HEK293 (cell line): Measurements from ENCODE around the gene BEST1.
A peak's percentile ranks its signal among the peaks of the same experiment; 100 is the strongest.

Experiments
- CTCF ChIA-PET: fragments of 350-600 bp; formaldehyde crosslinking; extraction: SDS; loops from one replicate; lab custom pipeline; 2021; ENCODE audit warnings: antibody characterized with exemption; lab: Yijun Ruan, JAX
- POLR2A ChIA-PET: fragments of 300-600 bp; formaldehyde crosslinking; extraction: SDS; loops from one replicate; lab custom pipeline; 2020; ENCODE audit warnings: antibody characterized with exemption, inconsistent platforms; lab: Yijun Ruan, JAX
- H3K27ac ChIP-seq: fragments of 200-500 bp; sonication (Bioruptor generic); 2 replicates; pipeline ENCODE4 v1.5.1; 2014; ENCODE audit warnings: low read depth, low read length, control low read depth, inconsistent platforms; ENCODE audit errors: extremely low read depth
- H3K36me3 ChIP-seq, 2 experiments: fragments of 200-500 bp in 1 of 2; sonication (Bioruptor generic) in 1 of 2; 1 replicate in 1 of 2; 2 replicates in 1 of 2; pipeline ENCODE4 v1.5.1; 2014 to 2017; ENCODE audit warnings: inconsistent platforms in 2 of 2, low read length in 2 of 2; ENCODE audit not compliant: control insufficient read depth in 2 of 2, insufficient read depth in 1 of 2
- H3K4me1 ChIP-seq: fragments of 200-500 bp; sonication (Bioruptor generic); 2 replicates; pipeline ENCODE4 v1.5.1; 2014; ENCODE audit warnings: mild to moderate bottlenecking, low read length, inconsistent platforms; ENCODE audit not compliant: control insufficient read depth, insufficient read depth
- H3K4me3 ChIP-seq: 2 replicates; pipeline ENCODE4 v1.5.1; 2011; ENCODE audit warnings: low read depth, mild to moderate bottlenecking, control low read depth, low read length, moderate library complexity
- H3K9me3 ChIP-seq: fragments of 200-500 bp; sonication (Bioruptor generic); 2 replicates; pipeline ENCODE4 v1.5.1; 2014; ENCODE audit warnings: low read depth, low read length, inconsistent platforms; ENCODE audit not compliant: control insufficient read depth, insufficient read depth
- BCL11B ChIP-seq: fragments of 450-650 bp; formaldehyde crosslinking; IDR thresholded peaks from 2 replicates; pipeline ENCODE4 v1.5.1; 2016; ENCODE audit warnings: low read depth, missing biosample characterization, missing genetic modification characterization
- EGR2 ChIP-seq: fragments of 450-650 bp; formaldehyde crosslinking; IDR thresholded peaks from 2 replicates; pipeline ENCODE4 v1.5.1; 2016; ENCODE audit warnings: low read depth, missing biosample characterization, missing genetic modification characterization
- GFI1B ChIP-seq: fragments of 450-650 bp; formaldehyde crosslinking; IDR thresholded peaks from 2 replicates; pipeline ENCODE4 v1.5.1; 2016; ENCODE audit warnings: missing biosample characterization, missing genetic modification characterization
- HOXA7 ChIP-seq: sonication (generic); formaldehyde crosslinking; IDR thresholded peaks from 2 replicates; pipeline ENCODE4 v1.8.1; 2022; ENCODE audit warnings: missing genetic modification reagents, borderline replicate concordance
- KLF1 ChIP-seq: fragments of 450-650 bp; formaldehyde crosslinking; IDR thresholded peaks from 2 replicates; pipeline ENCODE4 v1.5.1; 2016; ENCODE audit warnings: missing biosample characterization, missing genetic modification characterization
- PATZ1 ChIP-seq: fragments of 450-650 bp; formaldehyde crosslinking; IDR thresholded peaks from 2 replicates; pipeline ENCODE4 v1.5.1; 2016; ENCODE audit warnings: missing biosample characterization, missing genetic modification characterization
- PRDM4 ChIP-seq: fragments of 450-650 bp; formaldehyde crosslinking; IDR thresholded peaks from 2 replicates; pipeline ENCODE4 v1.5.1; 2017; ENCODE audit warnings: missing biosample characterization, missing genetic modification characterization
- REPIN1 ChIP-seq: fragments of 450-650 bp; formaldehyde crosslinking; IDR thresholded peaks from 2 replicates; pipeline ENCODE4 v1.5.1; 2017; ENCODE audit warnings: missing biosample characterization, missing genetic modification characterization, low read depth
- TRIM28 ChIP-seq: IDR thresholded peaks from 2 replicates; pipeline ENCODE4 v1.6.1; 2011; ENCODE audit warnings: low read length, control low read depth, borderline replicate concordance
- ZNF132 ChIP-seq: fragments of 450-650 bp; formaldehyde crosslinking; IDR thresholded peaks from 2 replicates; pipeline ENCODE4 v1.5.1; 2017; ENCODE audit warnings: missing biosample characterization, missing genetic modification characterization, borderline replicate concordance
- ZNF140 ChIP-seq: fragments of 450-650 bp; formaldehyde crosslinking; IDR thresholded peaks from 2 replicates; pipeline ENCODE4 v1.5.1; 2016; ENCODE audit warnings: missing biosample characterization, missing genetic modification characterization
- ZNF174 ChIP-seq: fragments of 450-650 bp; formaldehyde crosslinking; IDR thresholded peaks from 2 replicates; pipeline ENCODE4 v1.5.0; 2017; ENCODE audit warnings: missing biosample characterization, mild to moderate bottlenecking, missing genetic modification characterization
- ZNF221 ChIP-seq: fragments of 450-650 bp; formaldehyde crosslinking; IDR thresholded peaks from 2 replicates; pipeline ENCODE4 v1.5.1; 2017; ENCODE audit warnings: missing biosample characterization, missing genetic modification characterization, borderline replicate concordance
- ZNF324 ChIP-seq: fragments of 450-650 bp; formaldehyde crosslinking; IDR thresholded peaks from 2 replicates; pipeline ENCODE4 v1.5.1; 2016; ENCODE audit warnings: missing biosample characterization, missing genetic modification characterization
- ZNF341 ChIP-seq: fragments of 450-650 bp; formaldehyde crosslinking; IDR thresholded peaks from 2 replicates; pipeline ENCODE4; 2016; ENCODE audit warnings: low read depth, missing biosample characterization, missing genetic modification characterization
- ZNF350 ChIP-seq: fragments of 450-650 bp; formaldehyde crosslinking; IDR thresholded peaks from 2 replicates; pipeline ENCODE4 v1.5.0; 2017; ENCODE audit warnings: missing biosample characterization, mild to moderate bottlenecking, missing genetic modification characterization
- ZNF580 ChIP-seq: fragments of 450-650 bp; formaldehyde crosslinking; IDR thresholded peaks from 2 replicates; pipeline ENCODE4 v1.5.1; 2016; ENCODE audit warnings: missing biosample characterization, missing genetic modification characterization
- ZNF585B ChIP-seq: fragments of 450-650 bp; formaldehyde crosslinking; IDR thresholded peaks from 2 replicates; pipeline ENCODE4 v1.5.1; 2016; ENCODE audit warnings: missing biosample characterization, missing genetic modification characterization
- ZNF621 ChIP-seq: fragments of 450-650 bp; formaldehyde crosslinking; IDR thresholded peaks from 2 replicates; pipeline ENCODE4 v1.5.1; 2017; ENCODE audit warnings: missing biosample characterization, missing genetic modification characterization
- ZNF658 ChIP-seq: fragments of 450-650 bp; formaldehyde crosslinking; IDR thresholded peaks from 2 replicates; pipeline ENCODE4; 2016; ENCODE audit warnings: missing biosample characterization, missing genetic modification characterization
- ZNF776 ChIP-seq: fragments of 450-650 bp; formaldehyde crosslinking; IDR thresholded peaks from 2 replicates; pipeline ENCODE4 v1.5.0; 2017; ENCODE audit warnings: missing biosample characterization, missing genetic modification characterization, borderline replicate concordance
- ZNF777 ChIP-seq: fragments of 450-650 bp; formaldehyde crosslinking; IDR thresholded peaks from 2 replicates; pipeline ENCODE4 v1.5.1; 2017; ENCODE audit warnings: missing biosample characterization, missing genetic modification characterization, borderline replicate concordance
- ZNF791 ChIP-seq: fragments of 450-650 bp; formaldehyde crosslinking; IDR thresholded peaks from 2 replicates; pipeline ENCODE4 v1.5.1; 2016; ENCODE audit warnings: missing biosample characterization, missing genetic modification characterization
- ZSCAN30 ChIP-seq: fragments of 450-650 bp; IDR thresholded peaks from 2 replicates; pipeline ENCODE4 v1.5.1; 2018; ENCODE audit warnings: missing biosample characterization, mild to moderate bottlenecking, missing genetic modification characterization, moderate library complexity

Gene BEST1

GRCh38 chr11:61917334-61918109 is 32.6 kb upstream of the BEST1 start, which contains the start of gene RAB3IL1 (continued):
- TF ChIP-seq ZSCAN30 (tag by site-specific recombination) (no peak), PATZ1 (tag by site-specific recombination) (peak; percentile 70), ZNF324 (tag by site-specific recombination) (no peak), ZNF585B (tag by site-specific recombination) (no peak), ZNF791 (no peak), ZNF221 (tag by site-specific recombination) (no peak), ZNF777 (tag by site-specific recombination) (no peak)

DNA sequence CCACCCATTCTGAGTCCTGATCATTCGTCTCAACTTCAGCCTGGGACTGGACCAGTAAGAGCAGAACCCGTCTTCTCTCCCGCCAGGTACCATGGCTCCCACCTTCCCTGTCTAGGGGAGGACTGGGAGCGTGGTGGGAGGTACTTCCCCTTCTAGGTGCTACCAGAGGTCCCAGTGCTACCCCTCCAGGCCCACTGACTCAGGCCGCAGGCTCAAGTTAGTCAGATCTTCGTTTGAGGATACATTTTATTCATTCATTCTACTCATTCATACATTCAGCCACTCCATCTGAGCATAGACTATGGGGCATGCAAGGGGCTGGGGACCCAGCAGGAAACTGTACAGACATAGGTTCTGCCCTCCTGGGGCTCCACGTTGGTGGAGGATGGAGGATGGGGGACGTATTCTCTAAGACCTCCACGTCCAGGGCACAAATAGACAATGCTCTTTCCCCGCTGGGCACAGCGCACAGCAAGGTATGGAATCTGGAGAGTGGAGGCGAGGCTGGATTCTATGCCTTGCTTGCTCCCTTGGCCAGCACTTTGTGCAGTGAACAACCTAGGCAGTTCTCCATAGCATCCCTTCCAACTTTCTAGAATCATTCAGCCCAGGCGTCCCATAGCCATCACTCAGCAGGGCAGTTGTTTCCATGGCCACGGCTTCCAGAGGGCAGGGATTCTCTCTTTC is 31.8 kb upstream of the BEST1 start:
- Histone ChIP-seq H3K27ac (no peak overlapping the region), H3K4me1 (no peaks in the 10 kb centered on the region), H3K36me3 (no peaks in the 10 kb centered on the region), H3K4me3 (no peak overlapping the region), H3K9me3 (no peaks in the 10 kb centered on the region)
- CTCF ChIA-PET, result interaction anchor here (0.9 to 1.7 kb wide), 5 partner anchors 17 to 190 kb away, joined by 3 to 8 read pairs (median 5); partner anchors contain the start of gene BEST1
- POLR2A ChIA-PET, result no interaction called here
- TF ChIP-seq ZNF140 (tag by site-specific recombination) (no peak), ZNF776 (no peak), PATZ1 (tag by site-specific recombination) (no peak), KLF1 (no peak), BCL11B (tag by site-specific recombination) (no peak), ZNF341 (tag by site-specific recombination) (no peak), ZNF658 (tag by site-specific recombination) (no peak), ZNF621 (no peak), REPIN1 (no peak), PRDM4 (tag by site-specific recombination) (no peak), ZNF132 (tag by site-specific recombination) (no peak), HOXA7 (CRISPR knock-in tag) (no peak), EGR2 (tag by site-specific recombination) (no peak), ZNF580 (tag by site-specific recombination) (no peak), TRIM28 (no peak), ZNF174 (no peak), ZNF791 (no peak), GFI1B (no peak), ZNF350 (tag by site-specific recombination) (no peak)
